Mesodermal cell (in vitro differentiated cells): Measurements from ENCODE around the gene AJAP1.

Experiments
- H3K27ac ChIP-seq: 2 replicates; pipeline ENCODE4 v1.7.0; 2013; ENCODE audit warnings: mild to moderate bottlenecking, low read depth, low read length, moderate library complexity; ENCODE audit not compliant: severe bottlenecking
- H3K36me3 ChIP-seq: 2 replicates; pipeline ENCODE4 v1.7.1; 2013; ENCODE audit warnings: mild to moderate bottlenecking, low read length, moderate library complexity; ENCODE audit not compliant: control insufficient read depth, insufficient read depth
- H3K4me1 ChIP-seq: one replicate; pipeline ENCODE4 v1.7.1; 2013; ENCODE audit warnings: mild to moderate bottlenecking, low read length; ENCODE audit not compliant: insufficient read depth, control insufficient read depth, poor library complexity, severe bottlenecking
- H3K4me3 ChIP-seq: 2 replicates; pipeline ENCODE4 v1.7.0; 2013; ENCODE audit warnings: low read length, control low read depth, mild to moderate bottlenecking; ENCODE audit not compliant: insufficient read depth, poor library complexity, severe bottlenecking; ENCODE audit errors: extremely low read depth
- H3K9me3 ChIP-seq: 2 replicates; pipeline ENCODE4 v1.7.1; 2013; ENCODE audit warnings: mild to moderate bottlenecking, low read length, moderate library complexity; ENCODE audit not compliant: control insufficient read depth
- WGBS, 2 experiments: methylation state at CpG; one replicate each; pipeline ENCODE4 v1.1.5; 2013; ENCODE audit warnings: missing lambda C conversion rate in 2 of 2; ENCODE audit not compliant: insufficient coverage in 2 of 2; 5-methylcytosine and 5-hydroxymethylcytosine counted together

Gene AJAP1

DNA sequence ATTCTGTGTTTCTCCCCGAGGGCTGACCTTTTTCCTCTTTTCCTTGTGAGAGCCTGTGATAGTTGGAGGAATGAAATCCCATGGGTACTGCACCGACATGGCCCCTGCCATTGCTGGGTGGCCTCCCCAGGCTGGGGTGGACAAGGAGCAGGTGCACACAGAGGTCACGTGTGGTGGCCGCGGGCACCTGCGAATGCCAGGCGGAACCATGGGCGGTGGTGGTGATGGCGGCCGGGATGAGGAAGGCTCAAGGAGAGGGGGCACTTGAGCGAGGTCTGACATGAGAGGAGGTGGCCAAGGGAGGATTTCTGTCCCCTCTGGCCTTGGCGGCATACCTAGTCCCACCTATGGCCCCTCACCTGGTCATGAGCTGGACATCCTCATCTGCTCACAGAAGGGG, 69.6 kb downstream of the AJAP1 start:
- H3K9me3 ChIP-seq = no peaks in the 10 kb centered on the region
- no peak overlapping the region for H3K27ac ChIP-seq
- no peak overlapping the region for H3K4me3 ChIP-seq
- 91 to 93% methylated on average over 8 to 11 of the region's 12 CpGs for WGBS, 2 experiments
- peaks cover 4% of the 10 kb centered on the region for H3K4me1 ChIP-seq
- H3K36me3 ChIP-seq = no peaks in the 10 kb centered on the region

DNA sequence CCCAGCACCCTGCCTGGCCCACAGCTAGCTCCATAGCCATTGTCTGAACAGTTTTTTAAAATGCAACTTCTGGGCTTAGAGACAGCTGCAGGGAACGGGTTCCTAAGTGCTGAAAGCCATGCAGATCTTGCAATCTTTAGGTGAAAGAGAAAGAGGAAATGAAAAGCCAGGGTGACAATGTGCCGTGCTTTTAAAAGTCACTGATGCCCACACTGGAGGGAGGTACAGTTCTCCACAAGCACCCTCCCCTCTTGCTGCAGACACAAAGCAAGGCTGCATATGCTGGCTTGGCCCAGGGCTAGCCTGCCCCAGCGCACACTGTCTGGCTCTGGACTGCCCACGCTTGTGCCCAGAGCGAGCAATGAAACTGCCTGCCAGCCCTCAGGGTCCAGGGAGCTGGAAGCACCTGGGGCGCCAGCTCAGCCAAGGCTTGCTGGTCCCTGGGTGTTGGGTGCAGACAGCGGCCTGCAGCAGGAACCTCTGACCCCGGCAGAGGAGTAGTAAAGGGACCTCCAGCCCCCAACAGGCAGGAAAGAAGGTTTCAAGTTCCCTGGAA, 70.4 kb downstream of the AJAP1 start:
- Histone ChIP-seq H3K4me3 (no peak overlapping the region), H3K27ac (no peak overlapping the region), H3K9me3 (no peaks in the 10 kb centered on the region), H3K36me3 (no peaks in the 10 kb centered on the region), H3K4me1 (peaks cover 4% of the 10 kb centered on the region)
- WGBS, 2 experiments = 88% methylated on average over 5 to 8 of the region's 8 CpGs

DNA sequence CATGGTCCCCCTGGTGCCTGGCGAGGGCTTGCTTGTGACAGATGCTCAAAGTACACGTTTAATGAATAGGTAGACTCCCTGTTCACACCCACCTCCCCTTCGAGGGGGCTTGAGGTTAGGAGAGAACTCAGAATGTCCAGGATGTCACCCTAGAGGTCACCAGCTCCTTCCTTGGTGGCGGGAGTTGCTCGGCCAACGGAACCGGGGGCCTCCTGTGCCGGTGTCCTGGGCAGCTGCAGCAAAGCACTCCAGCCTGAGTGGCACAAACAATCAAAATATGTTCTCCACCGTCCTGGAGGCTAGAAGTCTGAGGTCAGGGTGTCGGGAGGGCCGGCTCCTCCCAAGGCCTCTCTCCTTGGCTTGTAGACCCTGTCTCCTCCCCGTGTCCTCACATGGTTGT, 71.0 kb downstream of the AJAP1 start:
- Histone ChIP-seq H3K36me3 (no peaks in the 10 kb centered on the region), H3K9me3 (no peaks in the 10 kb centered on the region), H3K27ac (no peak overlapping the region), H3K4me3 (no peak overlapping the region), H3K4me1 (peaks cover 4% of the 10 kb centered on the region)
- 91 to 92% methylated on average over 9 to 11 of the region's 12 CpGs for WGBS, 2 experiments

DNA sequence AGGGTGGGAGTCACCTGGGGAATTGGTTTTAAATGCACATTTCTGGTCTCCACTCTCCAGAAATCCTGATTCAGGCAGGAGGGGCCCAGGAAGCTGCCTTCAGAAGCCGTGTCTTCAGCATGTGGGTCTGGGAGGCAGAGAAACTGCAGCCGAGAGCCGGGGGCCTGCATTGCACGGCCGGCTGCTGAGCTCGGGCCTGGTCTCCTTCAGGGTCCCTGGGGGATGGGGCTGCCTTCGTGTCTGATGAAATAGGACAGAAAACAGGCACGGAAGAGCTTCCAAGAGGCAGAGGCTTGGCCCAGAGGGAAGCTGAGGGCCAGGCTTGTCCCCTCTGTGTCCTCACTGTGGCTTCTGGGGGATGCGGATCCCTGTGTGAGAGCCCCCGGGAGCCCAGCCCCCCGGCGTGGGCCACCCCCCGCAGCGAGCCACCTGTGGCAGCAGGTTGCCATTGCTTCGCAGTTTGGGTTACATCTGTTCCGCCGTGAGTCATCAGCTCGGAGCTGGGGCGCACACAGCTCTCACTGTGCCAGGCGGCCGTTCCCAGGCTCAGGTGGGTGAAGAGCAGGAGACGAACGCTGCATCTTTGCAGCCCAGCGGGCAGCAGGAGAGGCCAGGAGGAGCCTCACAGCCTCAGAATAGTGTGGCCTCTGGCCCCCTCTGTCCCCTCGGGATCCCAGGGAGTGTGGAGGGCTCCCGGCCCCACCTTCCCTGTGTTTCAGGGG, 72.4 kb downstream of the AJAP1 start:
- Histone ChIP-seq H3K4me1 (peaks cover 4% of the 10 kb centered on the region), H3K36me3 (no peaks in the 10 kb centered on the region), H3K27ac (peak overlapping the region; percentile 53), H3K4me3 (no peak overlapping the region), H3K9me3 (no peaks in the 10 kb centered on the region)
- 86 to 88% methylated on average over 26 of the region's 26 CpGs for WGBS, 2 experiments

GRCh38 chr1:4728319-4729089, 74.1 kb downstream of the AJAP1 start:
- no peak overlapping the region for H3K27ac ChIP-seq
- H3K36me3 ChIP-seq = no peaks in the 10 kb centered on the region
- H3K4me3 ChIP-seq = no peak overlapping the region
- no peaks in the 10 kb centered on the region for H3K9me3 ChIP-seq
- 90% methylated on average over 17 to 19 of the region's 19 CpGs for WGBS, 2 experiments
- peaks cover 4% of the 10 kb centered on the region for H3K4me1 ChIP-seq

GRCh38 chr1:4729090-4729471, 74.7 kb downstream of the AJAP1 start:
- no peak overlapping the region for H3K27ac ChIP-seq
- 88 to 91% methylated on average over 5 to 12 of the region's 12 CpGs for WGBS, 2 experiments
- H3K36me3 ChIP-seq = no peaks in the 10 kb centered on the region
- H3K9me3 ChIP-seq = no peaks in the 10 kb centered on the region
- peaks cover 6% of the 10 kb centered on the region for H3K4me1 ChIP-seq
- H3K4me3 ChIP-seq = no peak overlapping the region

- Histone ChIP-seq H3K36me3 (no peaks in the 10 kb centered on the region), H3K4me3 (no peak overlapping the region), H3K9me3 (no peaks in the 10 kb centered on the region), H3K4me1 (peaks cover 6% of the 10 kb centered on the region), H3K27ac (no peak overlapping the region)
- 86 to 95% methylated on average over 8 to 10 of the region's 12 CpGs for WGBS, 2 experiments
Measured at GRCh38 chr1:4730078-4730477, 75.7 kb downstream of the AJAP1 start.

DNA sequence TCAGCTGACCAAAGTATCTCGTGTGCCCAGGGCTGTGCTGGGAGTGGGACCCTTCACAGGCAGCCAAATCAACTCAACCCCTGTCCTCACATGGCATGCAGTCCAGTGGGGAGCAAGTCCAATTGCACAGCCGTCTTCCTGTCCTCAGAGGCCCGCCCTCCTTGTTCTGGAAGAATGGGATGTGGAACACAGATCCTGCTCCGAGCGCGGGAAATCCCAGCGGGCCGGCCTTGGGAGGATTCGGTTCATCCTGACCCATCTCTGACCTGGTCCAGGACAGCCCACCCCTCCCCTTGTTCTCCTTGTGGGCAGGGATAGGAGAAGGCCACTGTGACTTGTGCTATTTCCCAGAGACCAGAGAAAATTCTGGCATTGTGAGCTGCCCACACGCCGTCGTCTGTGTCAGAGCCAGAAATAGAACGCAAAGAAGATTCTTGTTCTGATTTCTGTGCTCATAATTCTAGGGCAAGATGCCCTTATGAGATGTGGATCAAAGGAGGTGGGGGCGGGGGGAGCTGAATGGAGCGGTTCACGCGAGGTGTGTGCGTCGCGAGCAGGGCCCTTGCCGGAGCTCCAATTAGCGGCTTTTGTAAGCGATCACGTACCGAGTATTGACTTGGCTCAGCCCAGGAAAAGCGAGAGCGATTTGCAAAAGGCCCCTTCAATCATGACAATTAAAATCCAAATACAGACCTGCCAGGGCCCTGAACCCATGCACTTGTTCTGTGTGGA, 79.2 kb downstream of the AJAP1 start:
- H3K4me1 ChIP-seq = peaks cover 5% of the 10 kb centered on the region
- peaks cover 10% of the 10 kb centered on the region for H3K9me3 ChIP-seq
- 94 to 96% methylated on average over 11 to 22 of the region's 27 CpGs for WGBS, 2 experiments
- no peak overlapping the region for H3K4me3 ChIP-seq
- no peak overlapping the region for H3K27ac ChIP-seq
- no peaks in the 10 kb centered on the region for H3K36me3 ChIP-seq

DNA sequence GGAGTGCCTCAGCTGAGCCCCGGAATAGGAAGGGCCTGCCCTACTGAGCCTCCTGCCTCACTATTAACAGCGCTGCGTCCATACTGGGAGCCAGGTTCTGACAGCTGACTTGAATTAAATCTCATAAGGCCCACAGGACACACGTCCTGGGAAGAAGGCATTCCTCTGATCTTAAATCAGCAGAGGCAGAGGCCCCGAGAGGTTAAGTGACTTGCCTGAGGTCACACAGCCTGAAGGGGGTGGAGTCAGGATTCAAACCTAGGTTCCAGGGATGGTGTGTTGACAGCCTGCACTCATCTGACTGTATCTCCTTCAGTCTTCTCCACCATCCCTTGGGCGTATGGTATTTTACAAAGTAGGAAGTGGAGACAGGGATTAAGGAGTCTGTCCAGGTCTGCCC, 79.8 kb downstream of the AJAP1 start:
- Histone ChIP-seq H3K36me3 (no peaks in the 10 kb centered on the region), H3K9me3 (peaks cover 10% of the 10 kb centered on the region), H3K4me3 (no peak overlapping the region), H3K27ac (no peak overlapping the region), H3K4me1 (peaks cover 5% of the 10 kb centered on the region)
- 91 to 94% methylated on average over 4 to 6 of the region's 6 CpGs for WGBS, 2 experiments

- 89 to 90% methylated on average over 22 of the region's 22 CpGs for WGBS, 2 experiments
- Histone ChIP-seq H3K4me1 (peaks cover 5% of the 10 kb centered on the region), H3K9me3 (peaks cover 10% of the 10 kb centered on the region), H3K36me3 (no peaks in the 10 kb centered on the region), H3K27ac (no peak overlapping the region), H3K4me3 (no peak overlapping the region)
Measured at GRCh38 chr1:4734791-4735190, 80.4 kb downstream of the AJAP1 start.
